HepG2 (cell line): ENCODE measurements around the gene MBD5. TPM values are rescaled to one million over a fixed set of nuclear protein-coding genes. Genes with fewer than 3 reads are reported as not detected.
A peak's percentile ranks its signal among the peaks of the same experiment; 100 is the strongest.

ENCODE experiments used
- ATAC-seq: fragments of 200-7000 bp; cut with Tn5 transposase; 3 replicates; pipeline ENCODE4 v1.9.1; 2020; ENCODE audit warnings: mild to moderate bottlenecking, moderate library complexity
- BruUV-seq: library from RNA; stranded (reverse); fragments of 400-500 nt; replicated peaks from 2 replicates; lab custom pipeline; 2021; lab: Mats Ljungman, UMichigan
- CTCF ChIA-PET: fragments of 300-600 bp; formaldehyde crosslinking; extraction: SDS; loops from one replicate; lab custom pipeline; 2021; ENCODE audit warnings: low total read pairs, inconsistent platforms, low intra/inter-chr PET ratio; lab: Yijun Ruan, JAX
- POLR2A ChIA-PET: fragments of 350-600 bp; sonication (Branson Sonifier 250); formaldehyde crosslinking; loops from one replicate; lab custom pipeline; 2020; ENCODE audit warnings: antibody characterized with exemption, inconsistent platforms; lab: Yijun Ruan, JAX
- DNase-seq: peaks from one replicate; pipeline ENCODE4 v3.0.0-alpha.2; 2015; ENCODE audit warnings: low spot score
- FAIRE-seq: peaks from 3 replicates; lab custom pipeline; 2011; peaks lifted over from hg19 to GRCh38; lab: Jason Lieb, UNC
- H2AFZ ChIP-seq: one replicate; pipeline ENCODE4 v1.6.1; 2011; ENCODE audit warnings: low read length, inconsistent platforms
- H3K27ac ChIP-seq: fragments of 300-600 bp; 3 replicates; pipeline ENCODE4 v1.8.0; 2011; ENCODE audit warnings: mixed run types, mild to moderate bottlenecking, mixed read lengths, low read length, inconsistent platforms; ENCODE audit not compliant: insufficient read depth; ENCODE audit errors: extremely low read length
- H3K27me3 ChIP-seq, 2 experiments: fragments of 200-600 bp in 1 of 2; 2 replicates in 1 of 2; 3 replicates in 1 of 2; pipeline versions ENCODE4 v1.6.0 to v1.8.0; 2011; ENCODE audit warnings: low read length in 2 of 2, mild to moderate bottlenecking in 2 of 2, moderate library complexity in 2 of 2, inconsistent platforms in 1 of 2; ENCODE audit not compliant: insufficient read depth in 2 of 2, control insufficient read depth in 1 of 2
- H3K36me3 ChIP-seq, 2 experiments: fragments of 200-600 bp in 1 of 2; replicated peaks in 1 of 2; 2 replicates in 1 of 2; 3 replicates in 1 of 2; pipeline versions ENCODE4 v1.5.1 to v1.8.0; 2011; ENCODE audit warnings: low read length in 2 of 2, inconsistent platforms in 1 of 2; ENCODE audit not compliant: insufficient read depth in 2 of 2, control insufficient read depth in 1 of 2
- H3K4me1 ChIP-seq: 2 replicates; pipeline ENCODE4 v1.5.1; 2012; ENCODE audit warnings: low read length, inconsistent platforms; ENCODE audit not compliant: insufficient read depth
- H3K4me2 ChIP-seq: 2 replicates; pipeline ENCODE4 v1.6.0; 2011; ENCODE audit warnings: low read depth, low read length, inconsistent platforms
- H3K4me3 ChIP-seq, 3 experiments: fragments of 200-600 bp in 1 of 3; sonication (generic), shearing (Covaris generic) in 1 of 3; replicated peaks in 1 of 3; 2 replicates each; pipeline ENCODE4 v1.5.1; 2011 to 2016; ENCODE audit warnings: low read length in 3 of 3, inconsistent platforms in 2 of 3, low read depth in 2 of 3, mild to moderate bottlenecking in 2 of 3, control low read depth in 1 of 3, mixed read lengths in 1 of 3; ENCODE audit not compliant: insufficient read depth in 1 of 3
- H3K79me2 ChIP-seq: one replicate; pipeline ENCODE4 v1.6.1; 2011; ENCODE audit warnings: low read length, inconsistent platforms; ENCODE audit not compliant: insufficient read depth
- H3K9ac ChIP-seq: 2 replicates; pipeline ENCODE4 v1.6.0; 2011; ENCODE audit warnings: mild to moderate bottlenecking, low read depth, low read length, inconsistent platforms; ENCODE audit not compliant: insufficient read depth
- H3K9me3 ChIP-seq: 2 replicates; pipeline ENCODE4 v1.5.1; 2012; ENCODE audit warnings: mild to moderate bottlenecking, low read length
- H4K20me1 ChIP-seq: 2 replicates; pipeline ENCODE4 v1.6.0; 2011; ENCODE audit warnings: inconsistent platforms, mild to moderate bottlenecking, low read length, moderate library complexity; ENCODE audit not compliant: insufficient read depth
- BHLHE40 ChIP-seq: IDR thresholded peaks from 2 replicates; pipeline ENCODE4 v1.6.1; 2011; ENCODE audit warnings: low read length, improper control_type of control experiment
- ETV5 ChIP-seq: IDR thresholded peaks from 2 replicates; pipeline ENCODE4 v1.6.1; 2018; ENCODE audit warnings: missing biosample characterization, missing genetic modification reagents, inconsistent platforms, borderline replicate concordance
- HOXA9 ChIP-seq: sonication (generic); formaldehyde crosslinking; IDR thresholded peaks from 2 replicates; pipeline ENCODE4 v1.8.1; 2022; ENCODE audit warnings: missing genetic modification reagents, mild to moderate bottlenecking, moderate library complexity, borderline replicate concordance
- MED1 ChIP-seq: sonication (generic); formaldehyde crosslinking; IDR thresholded peaks from 2 replicates; pipeline ENCODE4 v1.4.0; 2020; ENCODE audit warnings: missing genetic modification reagents
- MXI1 ChIP-seq: IDR thresholded peaks from 3 replicates; pipeline ENCODE4 v1.6.1; 2012; ENCODE audit warnings: low read depth, low read length, inconsistent platforms, borderline replicate concordance
- ZNF143 ChIP-seq: sonication (generic); formaldehyde crosslinking; IDR thresholded peaks from 2 replicates; pipeline ENCODE4 v1.4.0; 2020; ENCODE audit warnings: missing genetic modification reagents
- ZNF530 ChIP-seq: sonication (generic); formaldehyde crosslinking; IDR thresholded peaks from 2 replicates; pipeline ENCODE4 v1.5.0; 2020; ENCODE audit warnings: low read depth, mild to moderate bottlenecking, missing genetic modification reagents
- WGBS: methylation state at CpG from one replicate; pipeline ENCODE4 v1.1.6; 2017; ENCODE audit warnings: low lambda C conversion rate; 5-methylcytosine and 5-hydroxymethylcytosine counted together
- in situ Hi-C: cut with HindIII; loops from 2 replicates; pipeline ENCODE4 v1.10.0; 2017; ENCODE audit warnings: low pct_unique_long_range_greater_than_20kb; ENCODE audit not compliant: extremely low pct_ligation_motif_present
- intact Hi-C: fragments of 100-400 bp; cut with micrococcal nuclease; formaldehyde crosslinking; loops from one replicate; pipeline ENCODE4 v1.10.0; 2022; ENCODE audit not compliant: unreplicated experiment
- polyA plus RNA-seq, 8 experiments: library from polyadenylated mRNA; depleted of rRNA in 3 of 8; stranded (reverse) in 7 of 8; unstranded in 1 of 8; fragments of >200 nt; fragmentation: Illumina TruSeq in 4 of 8; extraction: Trizol in 4 of 8; gene quantifications; 2 replicates each; pipeline versions ENCODE4 v1.2.1 to v1.2.3, GENCODE V29; 2011 to 2016; ENCODE audit warnings: low read depth in 4 of 8, missing spikeins in 1 of 8, mixed read lengths in 1 of 8; ENCODE audit not compliant: insufficient read depth in 1 of 8
- total RNA-seq, 5 experiments: library from RNA; depleted of rRNA; stranded (reverse); fragments of >200 nt; fragmentation: Illumina TruSeq; extraction: Trizol; gene quantifications; 2 replicates each; pipeline ENCODE4 v1.2.3, GENCODE V29; 2016; ENCODE audit warnings: low read depth in 1 of 5
- TF ChIP-seq, protein P1 (sequence below): IDR thresholded peaks from 2 replicates; pipeline ENCODE4 v1.6.1; 2012; ENCODE audit warnings: low read depth, low read length, improper control_type of control experiment
- TF ChIP-seq, protein P2 (sequence below): sonication (generic); formaldehyde crosslinking; IDR thresholded peaks from 2 replicates; pipeline ENCODE4 v1.5.0; 2020; ENCODE audit warnings: missing genetic modification reagents, mild to moderate bottlenecking, borderline replicate concordance
- TF ChIP-seq, protein P3 (sequence below): sonication (generic); formaldehyde crosslinking; IDR thresholded peaks from 2 replicates; pipeline ENCODE4 v1.4.0; 2020; ENCODE audit warnings: missing genetic modification reagents, borderline replicate concordance

The MBD5 gene
- total and polyA plus RNA-seq, 2 of the 13 experiments (the other 11 are each of a cell fraction or from before 2014, with no cell fraction given), result 13.5 to 26.4 TPM

DNA sequence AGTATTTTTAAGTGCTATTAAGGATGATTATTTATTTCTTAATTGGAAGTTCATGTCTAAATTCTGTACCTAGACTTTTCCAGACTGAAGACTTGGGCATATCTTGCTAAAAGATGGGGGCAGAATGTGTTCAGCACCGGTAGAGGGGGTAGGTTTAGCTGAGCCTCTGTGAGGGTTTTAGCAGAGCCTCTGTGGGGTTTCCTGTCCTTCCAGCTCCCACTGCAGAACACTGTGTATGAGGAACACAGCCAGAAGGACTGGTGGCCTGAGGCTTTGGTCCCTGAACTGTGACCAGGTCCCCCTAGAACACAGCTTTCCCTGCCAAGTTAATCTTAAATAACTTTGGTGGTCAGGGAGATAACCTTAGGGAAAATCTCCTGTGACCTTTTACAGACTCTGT is 500.3 kb downstream of the MBD5 start:
- in situ Hi-C loops, result no loop called here
- WGBS, result 0% methylated on average over 1 of the region's 1 CpG
- Histone ChIP-seq H3K79me2 (no peaks in the 10 kb centered on the region), H3K4me3 (no peak overlapping the region), H3K9ac (no peak overlapping the region), H3K9me3 (no peaks in the 10 kb centered on the region), H3K4me2 (no peak overlapping the region), H4K20me1 (no peaks in the 10 kb centered on the region), H3K27me3 (peaks cover 0 to 8% of the 10 kb centered on the region in 2 experiments; a peak in 2 of 5 replicates), H2AFZ (no peak overlapping the region), H3K36me3 (no peaks in the 10 kb centered on the region), H3K27ac (no peak overlapping the region), H3K4me1 (no peaks in the 10 kb centered on the region)
- no TSS peak for BruUV-seq
- intact Hi-C loops, result no loop called here
- DNase-seq (no peak), FAIRE-seq (no peak), ATAC-seq (peak; percentile 54; the same call in 2 of the 3 replicates)
- CTCF ChIA-PET, result no interaction called here
- POLR2A ChIA-PET, result no interaction called here
- TF ChIP-seq ZNF530 (CRISPR knock-in tag), result no peak
- TF ChIP-seq, protein P1, sequence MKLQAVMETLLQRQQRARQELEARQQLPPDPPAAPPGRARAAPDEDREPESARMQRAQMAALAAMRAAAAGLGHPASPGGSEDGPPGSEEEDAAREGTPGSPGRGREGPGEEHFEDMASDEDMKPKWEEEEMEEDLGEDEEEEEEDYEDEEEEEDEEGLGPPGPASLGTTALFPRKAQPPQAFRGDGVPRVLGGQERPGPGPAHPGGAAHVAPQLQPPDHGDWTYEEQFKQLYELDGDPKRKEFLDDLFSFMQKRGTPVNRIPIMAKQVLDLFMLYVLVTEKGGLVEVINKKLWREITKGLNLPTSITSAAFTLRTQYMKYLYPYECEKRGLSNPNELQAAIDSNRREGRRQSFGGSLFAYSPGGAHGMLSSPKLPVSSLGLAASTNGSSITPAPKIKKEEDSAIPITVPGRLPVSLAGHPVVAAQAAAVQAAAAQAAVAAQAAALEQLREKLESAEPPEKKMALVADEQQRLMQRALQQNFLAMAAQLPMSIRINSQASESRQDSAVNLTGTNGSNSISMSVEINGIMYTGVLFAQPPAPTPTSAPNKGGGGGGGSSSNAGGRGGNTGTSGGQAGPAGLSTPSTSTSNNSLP, result no peak
- TF ChIP-seq ETV5 (CRISPR knock-in tag), result no peak
- TF ChIP-seq MXI1, result no peak
- no peak for TF ChIP-seq ZNF143 (CRISPR knock-in tag)
- no peak for TF ChIP-seq BHLHE40
- no peak for TF ChIP-seq MED1 (CRISPR knock-in tag)
- TF ChIP-seq, protein P2, sequence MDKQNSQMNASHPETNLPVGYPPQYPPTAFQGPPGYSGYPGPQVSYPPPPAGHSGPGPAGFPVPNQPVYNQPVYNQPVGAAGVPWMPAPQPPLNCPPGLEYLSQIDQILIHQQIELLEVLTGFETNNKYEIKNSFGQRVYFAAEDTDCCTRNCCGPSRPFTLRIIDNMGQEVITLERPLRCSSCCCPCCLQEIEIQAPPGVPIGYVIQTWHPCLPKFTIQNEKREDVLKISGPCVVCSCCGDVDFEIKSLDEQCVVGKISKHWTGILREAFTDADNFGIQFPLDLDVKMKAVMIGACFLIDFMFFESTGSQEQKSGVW (CRISPR knock-in tag), result no peak
- TF ChIP-seq, protein P3, sequence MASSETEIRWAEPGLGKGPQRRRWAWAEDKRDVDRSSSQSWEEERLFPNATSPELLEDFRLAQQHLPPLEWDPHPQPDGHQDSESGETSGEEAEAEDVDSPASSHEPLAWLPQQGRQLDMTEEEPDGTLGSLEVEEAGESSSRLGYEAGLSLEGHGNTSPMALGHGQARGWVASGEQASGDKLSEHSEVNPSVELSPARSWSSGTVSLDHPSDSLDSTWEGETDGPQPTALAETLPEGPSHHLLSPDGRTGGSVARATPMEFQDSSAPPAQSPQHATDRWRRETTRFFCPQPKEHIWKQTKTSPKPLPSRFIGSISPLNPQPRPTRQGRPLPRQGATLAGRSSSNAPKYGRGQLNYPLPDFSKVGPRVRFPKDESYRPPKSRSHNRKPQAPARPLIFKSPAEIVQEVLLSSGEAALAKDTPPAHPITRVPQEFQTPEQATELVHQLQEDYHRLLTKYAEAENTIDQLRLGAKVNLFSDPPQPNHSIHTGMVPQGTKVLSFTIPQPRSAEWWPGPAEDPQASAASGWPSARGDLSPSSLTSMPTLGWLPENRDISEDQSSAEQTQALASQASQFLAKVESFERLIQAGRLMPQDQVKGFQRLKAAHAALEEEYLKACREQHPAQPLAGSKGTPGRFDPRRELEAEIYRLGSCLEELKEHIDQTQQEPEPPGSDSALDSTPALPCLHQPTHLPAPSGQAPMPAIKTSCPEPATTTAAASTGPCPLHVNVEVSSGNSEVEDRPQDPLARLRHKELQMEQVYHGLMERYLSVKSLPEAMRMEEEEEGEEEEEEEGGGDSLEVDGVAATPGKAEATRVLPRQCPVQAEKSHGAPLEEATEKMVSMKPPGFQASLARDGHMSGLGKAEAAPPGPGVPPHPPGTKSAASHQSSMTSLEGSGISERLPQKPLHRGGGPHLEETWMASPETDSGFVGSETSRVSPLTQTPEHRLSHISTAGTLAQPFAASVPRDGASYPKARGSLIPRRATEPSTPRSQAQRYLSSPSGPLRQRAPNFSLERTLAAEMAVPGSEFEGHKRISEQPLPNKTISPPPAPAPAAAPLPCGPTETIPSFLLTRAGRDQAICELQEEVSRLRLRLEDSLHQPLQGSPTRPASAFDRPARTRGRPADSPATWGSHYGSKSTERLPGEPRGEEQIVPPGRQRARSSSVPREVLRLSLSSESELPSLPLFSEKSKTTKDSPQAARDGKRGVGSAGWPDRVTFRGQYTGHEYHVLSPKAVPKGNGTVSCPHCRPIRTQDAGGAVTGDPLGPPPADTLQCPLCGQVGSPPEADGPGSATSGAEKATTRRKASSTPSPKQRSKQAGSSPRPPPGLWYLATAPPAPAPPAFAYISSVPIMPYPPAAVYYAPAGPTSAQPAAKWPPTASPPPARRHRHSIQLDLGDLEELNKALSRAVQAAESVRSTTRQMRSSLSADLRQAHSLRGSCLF (CRISPR knock-in tag), result no peak
- no peak for TF ChIP-seq HOXA9
